ENCODE data around the gene LTBP2.

Gene LTBP2

GRCh38 chr14:74474376-74474775 is 137.7 kb downstream of the LTBP2 start:
- POLR2A ChIA-PET, result interaction anchor here (0.5 to 0.6 kb wide), 2 partner anchors 11 to 19 kb away, joined by 3 to 7 read pairs; no protein-coding TSS in a partner anchor
- H3K4me1 ChIP-seq (ENCODE audit: control insufficient read depth, insufficient read depth, low read length), result no peaks in the 10 kb centered on the region
- CTCF ChIA-PET, result interaction anchor here (0.5 to 1.4 kb wide), 2 partner anchors 15 to 363 kb away, joined by 3 to 4 read pairs; no protein-coding TSS in a partner anchor
- no peak overlapping the region for H3K27ac ChIP-seq (ENCODE audit: extremely low read depth, low read depth, low read length)
- H3K9me3 ChIP-seq (ENCODE audit: control insufficient read depth, insufficient read depth, low read depth, low read length), result no peaks in the 10 kb centered on the region
- TF ChIP-seq ZNF366 (tag by site-specific recombination; conservative IDR thresholded peaks at IDR 0.05) (no peak), ZNF530 (tag by site-specific recombination; IDR thresholded peaks at IDR 0.05; ENCODE audit: low read depth) (no peak), ZNF10 (tag by site-specific recombination; IDR thresholded peaks at IDR 0.05) (no peak), KLF7 (tag by site-specific recombination; IDR thresholded peaks at IDR 0.05; ENCODE audit: borderline replicate concordance) (no peak), ZNF639 (tag by site-specific recombination; IDR thresholded peaks at IDR 0.05) (no peak), TCF7L2 (IDR thresholded peaks at IDR 0.05; ENCODE audit: borderline replicate concordance, low read depth, low read length) (no peak), HOXD13 (CRISPR knock-in tag; IDR thresholded peaks at IDR 0.05; ENCODE audit: borderline replicate concordance) (no peak), ZNF549 (tag by site-specific recombination; IDR thresholded peaks at IDR 0.05) (no peak)
- H3K4me3 ChIP-seq (ENCODE audit: low read depth, low read length), result no peak overlapping the region
- peaks cover under 1 to 36% of the 10 kb centered on the region in 2 experiments; a peak in 1 of 3 replicates for H3K36me3 ChIP-seq (ENCODE audit: control insufficient read depth in 2 of 2, insufficient read depth in 1 of 2, low read length in 2 of 2)

GRCh38 chr14:74472601-74473000 is 139.4 kb downstream of the LTBP2 start:
- peaks cover 0 to 26% of the 10 kb centered on the region in 2 experiments; a peak in 1 of 3 replicates for H3K36me3 ChIP-seq (ENCODE audit: control insufficient read depth in 2 of 2, insufficient read depth in 1 of 2, low read length in 2 of 2)
- TF ChIP-seq ZNF132 (tag by site-specific recombination; IDR thresholded peaks at IDR 0.05; ENCODE audit: borderline replicate concordance), result no peak
- TF ChIP-seq ZNF623 (tag by site-specific recombination; IDR thresholded peaks at IDR 0.05), result peak; percentile 68
- POLR2A ChIA-PET, result no interaction called here
- H3K9me3 ChIP-seq (ENCODE audit: control insufficient read depth, insufficient read depth, low read depth, low read length), result no peaks in the 10 kb centered on the region
- CTCF ChIA-PET, result no interaction called here
- no peak overlapping the region for H3K4me3 ChIP-seq (ENCODE audit: low read depth, low read length)
- H3K4me1 ChIP-seq (ENCODE audit: control insufficient read depth, insufficient read depth, low read length), result no peaks in the 10 kb centered on the region
- H3K27ac ChIP-seq (ENCODE audit: extremely low read depth, low read depth, low read length), result no peak overlapping the region

- no peaks in the 10 kb centered on the region for H3K9me3 ChIP-seq (ENCODE audit: control insufficient read depth, insufficient read depth, low read depth, low read length)
- H3K4me1 ChIP-seq (ENCODE audit: control insufficient read depth, insufficient read depth, low read length), result no peaks in the 10 kb centered on the region
- peaks cover 0 to 12% of the 10 kb centered on the region in 2 experiments; a peak in 1 of 3 replicates for H3K36me3 ChIP-seq (ENCODE audit: control insufficient read depth in 2 of 2, insufficient read depth in 1 of 2, low read length in 2 of 2)
- no peak for TF ChIP-seq ZNF791 (tag by site-specific recombination; IDR thresholded peaks at IDR 0.05)
- TF ChIP-seq, protein P1, sequence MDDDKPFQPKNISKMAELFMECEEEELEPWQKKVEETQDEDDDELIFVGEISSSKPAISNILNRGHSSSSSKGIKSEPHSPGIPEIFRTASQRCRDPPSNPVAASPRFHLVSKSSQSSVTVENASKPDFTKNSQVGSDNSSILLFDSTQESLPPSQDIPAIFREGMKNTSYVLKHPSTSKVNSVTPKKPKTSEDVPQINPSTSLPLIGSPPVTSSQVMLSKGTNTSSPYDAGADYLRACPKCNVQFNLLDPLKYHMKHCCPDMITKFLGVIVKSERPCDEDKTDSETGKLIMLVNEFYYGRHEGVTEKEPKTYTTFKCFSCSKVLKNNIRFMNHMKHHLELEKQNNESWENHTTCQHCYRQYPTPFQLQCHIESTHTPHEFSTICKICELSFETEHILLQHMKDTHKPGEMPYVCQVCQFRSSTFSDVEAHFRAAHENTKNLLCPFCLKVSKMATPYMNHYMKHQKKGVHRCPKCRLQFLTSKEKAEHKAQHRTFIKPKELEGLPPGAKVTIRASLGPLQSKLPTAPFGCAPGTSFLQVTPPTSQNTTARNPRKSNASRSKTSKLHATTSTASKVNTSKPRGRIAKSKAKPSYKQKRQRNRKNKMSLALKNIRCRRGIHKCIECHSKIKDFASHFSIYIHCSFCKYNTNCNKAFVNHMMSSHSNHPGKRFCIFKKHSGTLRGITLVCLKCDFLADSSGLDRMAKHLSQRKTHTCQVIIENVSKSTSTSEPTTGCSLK (tag by site-specific recombination; IDR thresholded peaks at IDR 0.05), result no peak
- no peak for TF ChIP-seq ZFP41 (tag by site-specific recombination; IDR thresholded peaks at IDR 0.05; ENCODE audit: borderline replicate concordance)
- no peak for TF ChIP-seq SCRT1 (tag by site-specific recombination; IDR thresholded peaks at IDR 0.05; ENCODE audit: borderline replicate concordance)
- no peak for TF ChIP-seq ZNF677 (tag by site-specific recombination; IDR thresholded peaks at IDR 0.05)
- no peak for TF ChIP-seq ZNF140 (tag by site-specific recombination; IDR thresholded peaks at IDR 0.05)
- no peak for TF ChIP-seq ZNF184 (tag by site-specific recombination; IDR thresholded peaks at IDR 0.05)
- TF ChIP-seq, protein P2, sequence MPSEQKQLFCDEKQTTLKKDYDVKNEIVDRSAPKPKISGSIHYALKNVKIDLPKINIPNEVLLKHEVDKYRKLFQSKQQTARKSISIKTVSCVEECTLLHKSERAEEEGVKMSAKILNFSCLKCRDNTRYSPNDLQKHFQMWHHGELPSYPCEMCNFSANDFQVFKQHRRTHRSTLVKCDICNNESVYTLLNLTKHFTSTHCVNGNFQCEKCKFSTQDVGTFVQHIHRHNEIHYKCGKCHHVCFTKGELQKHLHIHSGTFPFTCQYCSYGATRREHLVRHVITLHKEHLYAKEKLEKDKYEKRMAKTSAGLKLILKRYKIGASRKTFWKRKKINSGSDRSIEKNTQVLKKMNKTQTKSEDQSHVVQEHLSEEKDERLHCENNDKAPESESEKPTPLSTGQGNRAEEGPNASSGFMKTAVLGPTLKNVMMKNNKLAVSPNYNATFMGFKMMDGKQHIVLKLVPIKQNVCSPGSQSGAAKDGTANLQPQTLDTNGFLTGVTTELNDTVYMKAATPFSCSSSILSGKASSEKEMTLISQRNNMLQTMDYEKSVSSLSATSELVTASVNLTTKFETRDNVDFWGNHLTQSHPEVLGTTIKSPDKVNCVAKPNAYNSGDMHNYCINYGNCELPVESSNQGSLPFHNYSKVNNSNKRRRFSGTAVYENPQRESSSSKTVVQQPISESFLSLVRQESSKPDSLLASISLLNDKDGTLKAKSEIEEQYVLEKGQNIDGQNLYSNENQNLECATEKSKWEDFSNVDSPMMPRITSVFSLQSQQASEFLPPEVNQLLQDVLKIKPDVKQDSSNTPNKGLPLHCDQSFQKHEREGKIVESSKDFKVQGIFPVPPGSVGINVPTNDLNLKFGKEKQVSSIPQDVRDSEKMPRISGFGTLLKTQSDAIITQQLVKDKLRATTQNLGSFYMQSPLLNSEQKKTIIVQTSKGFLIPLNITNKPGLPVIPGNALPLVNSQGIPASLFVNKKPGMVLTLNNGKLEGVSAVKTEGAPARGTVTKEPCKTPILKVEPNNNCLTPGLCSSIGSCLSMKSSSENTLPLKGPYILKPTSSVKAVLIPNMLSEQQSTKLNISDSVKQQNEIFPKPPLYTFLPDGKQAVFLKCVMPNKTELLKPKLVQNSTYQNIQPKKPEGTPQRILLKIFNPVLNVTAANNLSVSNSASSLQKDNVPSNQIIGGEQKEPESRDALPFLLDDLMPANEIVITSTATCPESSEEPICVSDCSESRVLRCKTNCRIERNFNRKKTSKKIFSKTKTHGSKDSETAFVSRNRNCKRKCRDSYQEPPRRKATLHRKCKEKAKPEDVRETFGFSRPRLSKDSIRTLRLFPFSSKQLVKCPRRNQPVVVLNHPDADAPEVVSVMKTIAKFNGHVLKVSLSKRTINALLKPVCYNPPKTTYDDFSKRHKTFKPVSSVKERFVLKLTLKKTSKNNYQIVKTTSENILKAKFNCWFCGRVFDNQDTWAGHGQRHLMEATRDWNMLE (tag by site-specific recombination; conservative IDR thresholded peaks at IDR 0.05; ENCODE audit: low read depth), result no peak
- no peak for TF ChIP-seq EGR2 (tag by site-specific recombination; IDR thresholded peaks at IDR 0.05; ENCODE audit: low read depth)
- ChIA-PET POLR2A (no interaction called here), CTCF (interaction anchor here (0.6 kb wide), 1 partner anchor 143 kb away, joined by 3 read pairs; no protein-coding TSS in a partner anchor)
- H3K27ac ChIP-seq (ENCODE audit: extremely low read depth, low read depth, low read length), result no peak overlapping the region
- H3K4me3 ChIP-seq (ENCODE audit: low read depth, low read length), result no peak overlapping the region
Measured at GRCh38 chr14:74469548-74470518, 142.2 kb downstream of the LTBP2 start.
